ENCODE data around the gene DGLUCY. TPM values are rescaled to one million over a fixed set of nuclear protein-coding genes. Genes with fewer than 3 reads are reported as not detected.
"Not testable (repeated sequence)": the region's sequence is repeated elsewhere in the genome, so short reads cannot be mapped to it uniquely, and the experiment has no call there.

The DGLUCY gene
- total RNA-seq, 2 donors from 2014 or later, result 50.1 to 85.6 TPM

DNA sequence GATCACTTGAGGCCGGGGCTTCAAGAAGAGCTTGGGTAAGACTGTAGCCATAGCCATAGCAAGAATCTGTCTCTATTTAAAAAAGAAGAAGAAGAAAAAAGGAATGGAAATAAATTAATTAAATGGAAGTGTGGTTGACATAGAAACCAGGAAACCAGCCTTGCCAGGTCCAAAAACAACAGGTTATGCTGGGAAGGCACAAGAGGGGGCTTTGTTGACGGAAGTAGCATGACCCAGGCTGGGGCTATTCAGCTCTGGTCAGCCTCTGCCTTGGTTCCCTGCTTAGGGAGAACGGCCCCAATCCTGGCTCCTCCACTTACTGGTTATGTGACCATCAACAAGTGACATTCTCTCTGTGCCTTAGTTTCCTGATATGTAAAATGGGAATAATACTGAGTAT is 145.0 kb downstream of the DGLUCY start:
- peak overlapping the region in 1 of 2 donors; percentile 13 for H3K27ac Mint-ChIP-seq
- no peaks in the 10 kb centered on the region for H3K9me3 Mint-ChIP-seq
- ATAC-seq, result no peak
- no peaks in the 10 kb centered on the region for H3K36me3 Mint-ChIP-seq
- no peak for DNase-seq (ENCODE audit: low spot score in 2 of 2)

- DNase-seq (ENCODE audit: low spot score in 2 of 2), result no peak
- peak; percentile 84 to 85 for ATAC-seq
- H3K36me3 Mint-ChIP-seq, result no peaks in the 10 kb centered on the region
- H3K9me3 Mint-ChIP-seq, result no peaks in the 10 kb centered on the region
- H3K27ac Mint-ChIP-seq, result peak overlapping the region; percentile 17 to 92
Observed at GRCh38 chr14:91261115-91261514, 147.2 kb downstream of the DGLUCY start.

DNA sequence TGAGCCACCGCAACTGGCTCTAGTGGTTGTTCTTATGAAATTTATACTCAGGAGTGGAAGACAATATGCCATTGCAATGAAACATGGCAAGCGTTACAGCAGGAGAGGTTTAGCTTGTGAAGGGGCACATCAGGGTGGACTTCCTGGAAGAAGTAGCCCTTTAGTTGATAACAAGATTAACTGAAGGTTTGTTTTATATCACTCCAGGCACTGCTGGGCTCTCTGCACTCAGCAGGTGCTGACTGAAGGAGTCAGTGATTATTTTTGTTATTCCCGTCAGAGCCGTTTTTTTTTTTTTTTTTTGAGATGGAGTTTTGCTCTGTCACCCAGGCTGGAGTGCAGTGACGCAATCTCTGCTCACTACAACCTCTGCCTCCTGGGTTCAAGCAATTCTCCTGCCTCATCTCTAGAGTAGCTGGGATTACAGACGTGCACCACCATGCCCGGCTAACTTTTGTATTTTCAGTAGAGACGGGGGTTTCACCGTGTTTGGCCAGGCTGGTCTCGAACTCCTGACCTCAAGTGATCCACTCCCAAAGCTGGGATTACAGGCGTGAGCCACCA is 148.2 kb downstream of the DGLUCY start:
- ATAC-seq (no peak), DNase-seq (ENCODE audit: low spot score in 2 of 2) (no peak)
- Mint-ChIP-seq H3K36me3 (no peaks in the 10 kb centered on the region), H3K27ac (peak overlapping the region in 1 of 2 donors; percentile 4), H3K9me3 (no peaks in the 10 kb centered on the region)

DNA sequence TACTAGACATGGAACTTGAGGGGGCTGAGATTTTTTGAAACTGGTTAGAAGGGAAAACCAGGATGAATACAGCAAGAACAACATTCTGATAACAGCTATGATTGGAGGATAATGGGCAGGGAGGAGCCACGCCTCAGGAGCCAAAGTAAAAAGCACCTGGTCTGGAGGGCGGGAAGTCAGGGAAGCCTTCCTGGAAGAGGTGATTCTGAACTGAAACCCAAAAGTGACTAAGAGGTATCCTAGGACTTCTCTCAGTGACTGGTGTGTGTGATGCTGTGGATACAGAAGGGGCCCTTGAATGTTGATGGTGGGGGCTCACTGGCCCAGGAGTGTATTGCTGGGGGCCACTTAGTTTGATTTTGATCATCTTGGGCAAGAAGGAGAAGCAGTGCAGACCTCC is 149.5 kb downstream of the DGLUCY start:
- no peak for DNase-seq (ENCODE audit: low spot score in 2 of 2)
- H3K27ac Mint-ChIP-seq, result peak overlapping the region in 1 of 2 donors; percentile 84
- no peaks in the 10 kb centered on the region for H3K36me3 Mint-ChIP-seq
- ATAC-seq, result no peak
- no peaks in the 10 kb centered on the region for H3K9me3 Mint-ChIP-seq

GRCh38 chr14:91264151-91265150 is 150.6 kb downstream of the DGLUCY start:
- peak; percentile 25 to 44 for ATAC-seq
- Mint-ChIP-seq H3K36me3 (peaks cover 0 to 6% of the 10 kb centered on the region in 2 donors), H3K27ac (peak overlapping the region in 1 of 2 donors; percentile 84), H3K9me3 (no peaks in the 10 kb centered on the region)
- no peak for DNase-seq (ENCODE audit: low spot score in 2 of 2)

GRCh38 chr14:91265404-91265803 is 151.5 kb downstream of the DGLUCY start:
- H3K27ac Mint-ChIP-seq, result no peak overlapping the region
- no peaks in the 10 kb centered on the region for H3K9me3 Mint-ChIP-seq
- H3K36me3 Mint-ChIP-seq, result peaks cover 0 to 10% of the 10 kb centered on the region in 2 donors

DNA sequence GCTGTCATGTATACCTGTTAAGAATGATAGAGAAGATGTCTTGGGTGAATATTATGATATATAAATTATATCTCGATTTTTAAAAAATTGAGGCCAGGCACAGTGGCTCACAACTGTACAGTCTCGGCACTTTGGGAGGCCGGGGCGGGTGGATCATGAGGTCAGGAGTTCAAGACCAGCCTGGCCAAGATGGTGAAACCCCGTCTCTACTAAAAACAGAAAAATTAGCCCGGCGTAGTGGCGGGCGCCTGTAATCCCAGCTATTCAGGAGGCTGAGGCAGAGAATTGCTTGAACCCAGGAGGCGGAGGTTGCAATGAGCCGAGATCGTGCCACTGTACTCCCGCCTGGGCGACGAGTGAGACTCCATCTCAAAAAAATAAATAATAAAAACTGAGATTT is 152.4 kb downstream of the DGLUCY start:
- ATAC-seq, H3K27ac Mint-ChIP-seq: not testable (repeated sequence)

More at GRCh38 chr14:91265404-91265803, 151.5 kb downstream of the DGLUCY start:
- ATAC-seq (no peak), DNase-seq (ENCODE audit: low spot score in 2 of 2) (no peak)

DNA sequence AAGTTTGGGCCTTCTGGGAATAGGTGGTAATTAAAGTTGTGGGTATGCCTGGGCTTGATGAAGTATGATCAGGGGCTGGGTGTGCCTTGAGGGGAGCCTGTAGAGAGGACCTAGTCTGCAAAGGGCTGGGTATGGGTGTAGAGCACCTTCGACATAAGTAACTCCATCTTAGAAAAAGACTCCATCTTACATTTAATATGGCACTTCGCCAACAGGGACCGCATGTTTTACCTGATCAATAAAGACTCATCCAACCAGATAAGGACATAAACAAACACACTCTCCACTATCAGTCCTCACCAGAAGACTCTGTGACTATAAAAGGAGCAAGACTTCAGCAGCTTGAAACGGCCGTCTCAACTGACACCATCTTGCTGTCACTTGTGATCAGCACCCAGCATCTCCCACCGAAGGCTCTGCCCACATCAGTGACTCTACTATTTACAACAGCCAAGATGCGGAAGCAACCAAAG is 154.1 kb downstream of the DGLUCY start:
- ATAC-seq, result no peak
- Mint-ChIP-seq H3K9me3 (no peaks in the 10 kb centered on the region), H3K27ac (peak overlapping the region; percentile 7 to 27), H3K36me3 (peaks cover 0 to 15% of the 10 kb centered on the region in 2 donors)
- no peak for DNase-seq (ENCODE audit: low spot score in 2 of 2)

More for the DNA sequence above, 152.4 kb downstream of the DGLUCY start:
- H3K36me3 Mint-ChIP-seq; DNase-seq (ENCODE audit: low spot score in 2 of 2); H3K9me3 Mint-ChIP-seq: not testable (repeated sequence)

- ATAC-seq (peak in 1 of 2 donors; percentile 13), DNase-seq (ENCODE audit: low spot score in 2 of 2) (no peak)
- Mint-ChIP-seq H3K9me3 (no peaks in the 10 kb centered on the region), H3K36me3 (peaks cover 0 to 15% of the 10 kb centered on the region in 2 donors), H3K27ac (peak overlapping the region; percentile 36 to 85)
Observed at GRCh38 chr14:91269076-91269991, 155.5 kb downstream of the DGLUCY start.

- peaks cover 0 to 15% of the 10 kb centered on the region in 2 donors for H3K36me3 Mint-ChIP-seq
- H3K9me3 Mint-ChIP-seq, result no peaks in the 10 kb centered on the region
- DNase-seq (ENCODE audit: low spot score in 2 of 2) (no peak), ATAC-seq (no peak)
- no peak overlapping the region for H3K27ac Mint-ChIP-seq
Observed at GRCh38 chr14:91270188-91270587, 156.3 kb downstream of the DGLUCY start.

GRCh38 chr14:91270619-91271018 is 156.7 kb downstream of the DGLUCY start:
- DNase-seq (ENCODE audit: low spot score in 2 of 2) (no peak), ATAC-seq (no peak)
- Mint-ChIP-seq H3K27ac (no peak overlapping the region), H3K36me3 (peaks cover 0 to 15% of the 10 kb centered on the region in 2 donors), H3K9me3 (no peaks in the 10 kb centered on the region)

DNA sequence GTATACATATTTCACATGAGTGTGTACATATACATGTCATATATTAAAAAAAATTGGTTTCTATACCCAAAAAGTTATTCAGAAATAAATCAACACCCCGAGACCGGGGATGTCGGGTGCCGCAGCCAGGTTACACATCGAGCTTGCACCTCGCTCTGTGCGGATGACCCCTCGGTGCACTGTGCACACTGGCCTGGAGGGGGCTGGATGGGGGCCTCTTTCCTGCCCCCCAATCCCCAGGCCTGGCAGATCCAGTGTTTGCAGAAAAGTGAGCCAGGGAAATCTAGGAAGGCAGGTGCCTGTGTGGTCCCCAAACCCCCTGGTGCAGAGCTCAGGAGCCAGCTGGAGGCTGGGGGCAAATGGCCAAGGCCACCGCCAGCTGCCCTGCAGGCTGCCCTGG is 157.8 kb downstream of the DGLUCY start:
- peak overlapping the region; percentile 27 to 72 for H3K27ac Mint-ChIP-seq
- H3K36me3 Mint-ChIP-seq, result peaks cover 0 to 20% of the 10 kb centered on the region in 2 donors
- DNase-seq (ENCODE audit: low spot score in 2 of 2), result no peak
- no peak for ATAC-seq
- no peaks in the 10 kb centered on the region for H3K9me3 Mint-ChIP-seq

GRCh38 chr14:91272341-91273272 is 158.7 kb downstream of the DGLUCY start:
- no peaks in the 10 kb centered on the region for H3K9me3 Mint-ChIP-seq
- ATAC-seq, result no peak
- H3K27ac Mint-ChIP-seq, result peak overlapping the region; percentile 25 to 88
- no peak for DNase-seq (ENCODE audit: low spot score in 2 of 2)
- peaks cover 0 to 20% of the 10 kb centered on the region in 2 donors for H3K36me3 Mint-ChIP-seq

DNA sequence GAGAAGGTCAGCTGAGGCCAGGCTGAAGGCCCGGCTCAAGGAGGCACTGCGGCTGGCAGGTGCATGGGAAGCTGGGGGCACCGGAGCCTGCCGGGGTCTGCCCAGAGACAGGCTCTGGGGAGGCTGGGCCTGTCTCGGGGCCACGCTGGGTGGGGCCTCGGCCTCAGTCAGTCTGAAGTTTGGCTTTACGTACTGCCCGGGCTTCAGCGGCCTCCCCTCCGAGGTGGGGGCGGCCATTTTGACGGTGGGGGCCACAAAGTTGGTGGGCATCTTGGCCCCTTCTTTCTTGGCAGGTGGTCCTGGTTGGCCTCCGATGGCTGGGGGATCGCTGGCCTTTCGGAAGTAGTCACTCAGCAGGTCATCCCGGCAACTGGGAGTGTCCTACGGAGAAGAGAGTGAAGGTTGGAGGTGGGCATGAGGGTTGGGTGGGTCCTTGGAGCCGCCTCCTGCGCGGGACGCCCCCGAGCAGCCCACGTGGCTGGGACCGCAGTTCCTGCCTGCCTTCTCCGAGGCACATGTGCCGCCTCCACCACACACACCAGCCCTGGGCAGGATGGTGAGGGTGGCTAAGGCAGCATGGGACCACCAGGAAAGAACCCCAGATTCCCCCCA is 159.5 kb downstream of the DGLUCY start:
- H3K27ac Mint-ChIP-seq, result no peak overlapping the region
- DNase-seq (ENCODE audit: low spot score in 2 of 2) (no peak), ATAC-seq (no peak)
- H3K36me3 Mint-ChIP-seq, result peaks cover 0 to 20% of the 10 kb centered on the region in 2 donors
- H3K9me3 Mint-ChIP-seq, result no peaks in the 10 kb centered on the region

DNA sequence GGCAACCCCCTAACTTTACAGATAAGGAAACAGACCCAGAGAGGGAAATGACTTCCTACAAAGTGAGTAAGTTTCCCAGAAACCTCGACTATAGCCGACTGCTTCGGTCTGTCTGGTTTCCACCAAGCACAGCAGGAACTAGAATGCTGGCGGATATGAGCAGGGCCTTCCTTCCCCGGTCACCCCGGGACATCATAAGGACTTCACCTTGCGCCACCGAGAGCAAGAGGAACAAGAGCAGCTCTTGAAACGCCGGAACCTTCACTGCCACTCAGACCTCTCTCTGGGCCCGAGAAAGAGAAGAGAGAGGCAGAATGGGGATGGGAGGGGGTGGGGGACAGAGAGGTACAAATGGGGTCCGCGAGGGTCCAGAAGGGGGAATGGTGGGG is 160.0 kb downstream of the DGLUCY start:
- Mint-ChIP-seq H3K27ac (no peak overlapping the region), H3K9me3 (no peaks in the 10 kb centered on the region), H3K36me3 (peaks cover 0 to 20% of the 10 kb centered on the region in 2 donors)
- ATAC-seq (no peak), DNase-seq (ENCODE audit: low spot score in 2 of 2) (no peak)

Measured in activated naive CD4-positive, alpha-beta T cell treated with anti-CD3 and anti-CD28 coated beads, Interleukin-2, amount 50 U/mL, for 72 hours (primary cell).